HepG2 (cell line): ENCODE results near the gene MACROD2. TPM values are rescaled to one million over a fixed set of nuclear protein-coding genes. Genes with fewer than 3 reads are reported as not detected.

Experiments
- KMT2A ChIP-seq: sonication (generic); formaldehyde crosslinking; IDR thresholded peaks from 2 replicates; pipeline ENCODE4 v1.4.0; 2020; ENCODE audit warnings: missing genetic modification reagents
- POLR2AphosphoS2 ChIP-seq: IDR thresholded peaks from 2 replicates; pipeline ENCODE4 v1.6.1; 2011; ENCODE audit warnings: low read depth, low read length, improper control_type of control experiment
- SMAD9 ChIP-seq: sonication (generic); formaldehyde crosslinking; IDR thresholded peaks from 2 replicates; pipeline ENCODE4 v1.5.1; 2020; ENCODE audit warnings: mild to moderate bottlenecking, missing genetic modification reagents
- SRSF1 ChIP-seq: fragments of 200-400 bp; formaldehyde crosslinking; optimal IDR thresholded peaks from 2 replicates; pipeline ENCODE3; 2017; ENCODE audit warnings: mild to moderate bottlenecking, low read depth, low read length, moderate library complexity
- ZBTB38 ChIP-seq: sonication (generic); formaldehyde crosslinking; IDR thresholded peaks from 2 replicates; pipeline ENCODE4 v1.5.1; 2020; ENCODE audit warnings: mild to moderate bottlenecking, missing genetic modification reagents
- ZMYM2 ChIP-seq: sonication (generic); formaldehyde crosslinking; IDR thresholded peaks from 2 replicates; pipeline ENCODE4 v1.8.0; 2022; ENCODE audit warnings: mild to moderate bottlenecking, missing genetic modification reagents
- ZNF766 ChIP-seq: sonication (generic); formaldehyde crosslinking; IDR thresholded peaks from 2 replicates; pipeline ENCODE4 v1.5.0; 2020; ENCODE audit warnings: missing genetic modification reagents, borderline replicate concordance
- ZNF777 ChIP-seq: sonication (generic); formaldehyde crosslinking; IDR thresholded peaks from 2 replicates; pipeline ENCODE4 v1.4.0; 2020; ENCODE audit warnings: missing genetic modification reagents
- polyA plus RNA-seq, 8 experiments: library from polyadenylated mRNA; depleted of rRNA in 3 of 8; stranded (reverse) in 7 of 8; unstranded in 1 of 8; fragments of >200 nt; fragmentation: Illumina TruSeq in 4 of 8; extraction: Trizol in 4 of 8; gene quantifications; 2 replicates each; pipeline versions ENCODE4 v1.2.1 to v1.2.3, GENCODE V29; 2011 to 2016; ENCODE audit warnings: low read depth in 4 of 8, missing spikeins in 1 of 8, mixed read lengths in 1 of 8; ENCODE audit not compliant: insufficient read depth in 1 of 8
- total RNA-seq, 5 experiments: library from RNA; depleted of rRNA; stranded (reverse); fragments of >200 nt; fragmentation: Illumina TruSeq; extraction: Trizol; gene quantifications; 2 replicates each; pipeline ENCODE4 v1.2.3, GENCODE V29; 2016; ENCODE audit warnings: low read depth in 1 of 5
- TF ChIP-seq, protein P1 (sequence below), 2 experiments: fragments of 450-650 bp in 1 of 2; sonication (generic) in 1 of 2; formaldehyde crosslinking; IDR thresholded peaks; 2 replicates each; pipeline versions ENCODE4 v1.5.0 to v1.8.0; 2020 to 2022; ENCODE audit warnings: mild to moderate bottlenecking in 1 of 2, missing genetic modification reagents in 1 of 2
- TF ChIP-seq, protein P2 (sequence below): sonication (generic); formaldehyde crosslinking; IDR thresholded peaks from 2 replicates; pipeline ENCODE4 v1.5.0; 2020; ENCODE audit warnings: missing genetic modification reagents
- TF ChIP-seq, protein P3 (sequence below), 2 experiments: sonication (generic) in 1 of 2; formaldehyde crosslinking in 1 of 2; IDR thresholded peaks; 2 replicates each; pipeline versions ENCODE4 v1.4.0 to v1.6.1; 2016 to 2020; ENCODE audit warnings: borderline replicate concordance in 1 of 2, low read depth in 1 of 2, mild to moderate bottlenecking in 1 of 2, missing genetic modification reagents in 1 of 2
- TF ChIP-seq, protein P4 (sequence below), 2 experiments: sonication (generic) in 1 of 2; formaldehyde crosslinking in 1 of 2; IDR thresholded peaks; 2 replicates each; pipeline versions ENCODE4 v1.6.1 to v1.9.0; 2014 to 2022; ENCODE audit warnings: antibody characterized with exemption in 1 of 2, borderline replicate concordance in 1 of 2, inconsistent platforms in 1 of 2, low read depth in 1 of 2, missing genetic modification reagents in 1 of 2

MACROD2 gene
- total and polyA plus RNA-seq, 2 of the 13 experiments (the other 11 are each of a cell fraction or from before 2014, with no cell fraction given) = 0.13 to 0.51 TPM

DNA sequence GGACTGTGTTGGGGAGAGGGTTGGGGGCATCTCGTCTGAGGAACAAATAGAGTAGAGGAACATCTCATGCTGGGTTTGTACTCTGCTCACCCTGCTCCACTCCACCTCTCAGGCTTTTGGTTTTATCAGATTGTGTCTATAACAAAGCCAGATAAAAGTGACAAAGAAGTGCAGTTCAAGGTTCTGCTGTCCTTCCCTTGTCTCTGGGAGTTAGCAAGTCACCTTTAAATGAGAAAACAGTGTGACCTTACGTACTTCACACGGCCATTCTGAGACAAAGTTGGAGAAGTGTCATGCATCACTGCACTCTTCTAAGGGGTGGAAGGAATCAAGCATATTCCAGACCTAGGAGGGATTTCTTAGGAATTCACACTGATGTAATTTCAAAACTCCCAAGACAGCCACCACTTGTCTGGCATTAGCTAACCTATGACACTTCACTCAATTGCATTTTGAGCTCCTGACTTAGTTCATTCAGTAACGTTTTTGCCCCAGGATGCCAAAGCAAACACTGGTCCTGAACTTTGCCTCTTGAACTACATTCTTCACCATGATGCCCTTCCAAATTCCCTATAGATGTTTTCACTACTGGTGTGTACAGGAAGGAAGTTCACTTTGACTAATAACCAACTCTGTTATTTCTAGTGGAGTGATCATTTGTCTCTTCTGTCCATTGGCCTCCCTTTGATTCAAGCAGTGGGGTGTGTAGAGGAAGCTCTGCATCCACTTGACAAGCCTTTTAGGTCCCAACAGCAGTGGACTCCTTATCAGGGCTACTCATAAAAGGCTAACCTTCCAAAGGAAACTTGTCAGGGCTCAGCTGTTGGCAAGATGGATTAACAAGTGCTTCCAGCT, 989.7 kb downstream of the MACROD2 start (continued):
- TF ChIP-seq, protein P1, sequence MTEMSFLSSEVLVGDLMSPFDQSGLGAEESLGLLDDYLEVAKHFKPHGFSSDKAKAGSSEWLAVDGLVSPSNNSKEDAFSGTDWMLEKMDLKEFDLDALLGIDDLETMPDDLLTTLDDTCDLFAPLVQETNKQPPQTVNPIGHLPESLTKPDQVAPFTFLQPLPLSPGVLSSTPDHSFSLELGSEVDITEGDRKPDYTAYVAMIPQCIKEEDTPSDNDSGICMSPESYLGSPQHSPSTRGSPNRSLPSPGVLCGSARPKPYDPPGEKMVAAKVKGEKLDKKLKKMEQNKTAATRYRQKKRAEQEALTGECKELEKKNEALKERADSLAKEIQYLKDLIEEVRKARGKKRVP (CRISPR knock-in tag; IDR thresholded peaks at IDR 0.05) = peak in 1 of 2 experiments; percentile 95; a peak in 2 of 4 replicates
- no peak for TF ChIP-seq POLR2AphosphoS2
- no peak for TF ChIP-seq SRSF1
- TF ChIP-seq ZMYM2 = peak; percentile 86
- TF ChIP-seq, protein P2, sequence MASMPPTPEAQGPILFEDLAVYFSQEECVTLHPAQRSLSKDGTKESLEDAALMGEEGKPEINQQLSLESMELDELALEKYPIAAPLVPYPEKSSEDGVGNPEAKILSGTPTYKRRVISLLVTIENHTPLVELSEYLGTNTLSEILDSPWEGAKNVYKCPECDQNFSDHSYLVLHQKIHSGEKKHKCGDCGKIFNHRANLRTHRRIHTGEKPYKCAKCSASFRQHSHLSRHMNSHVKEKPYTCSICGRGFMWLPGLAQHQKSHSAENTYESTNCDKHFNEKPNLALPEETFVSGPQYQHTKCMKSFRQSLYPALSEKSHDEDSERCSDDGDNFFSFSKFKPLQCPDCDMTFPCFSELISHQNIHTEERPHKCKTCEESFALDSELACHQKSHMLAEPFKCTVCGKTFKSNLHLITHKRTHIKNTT = no peak
- TF ChIP-seq ZNF777 (CRISPR knock-in tag) = no peak
- TF ChIP-seq KMT2A (CRISPR knock-in tag) = peak; percentile 61; the same call in 1 of the 2 replicates
- peak; percentile 62; the same call in 1 of the 2 replicates for TF ChIP-seq ZBTB38 (CRISPR knock-in tag)
- TF ChIP-seq, protein P3, sequence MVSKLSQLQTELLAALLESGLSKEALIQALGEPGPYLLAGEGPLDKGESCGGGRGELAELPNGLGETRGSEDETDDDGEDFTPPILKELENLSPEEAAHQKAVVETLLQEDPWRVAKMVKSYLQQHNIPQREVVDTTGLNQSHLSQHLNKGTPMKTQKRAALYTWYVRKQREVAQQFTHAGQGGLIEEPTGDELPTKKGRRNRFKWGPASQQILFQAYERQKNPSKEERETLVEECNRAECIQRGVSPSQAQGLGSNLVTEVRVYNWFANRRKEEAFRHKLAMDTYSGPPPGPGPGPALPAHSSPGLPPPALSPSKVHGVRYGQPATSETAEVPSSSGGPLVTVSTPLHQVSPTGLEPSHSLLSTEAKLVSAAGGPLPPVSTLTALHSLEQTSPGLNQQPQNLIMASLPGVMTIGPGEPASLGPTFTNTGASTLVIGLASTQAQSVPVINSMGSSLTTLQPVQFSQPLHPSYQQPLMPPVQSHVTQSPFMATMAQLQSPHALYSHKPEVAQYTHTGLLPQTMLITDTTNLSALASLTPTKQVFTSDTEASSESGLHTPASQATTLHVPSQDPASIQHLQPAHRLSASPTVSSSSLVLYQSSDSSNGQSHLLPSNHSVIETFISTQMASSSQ (IDR thresholded peaks at IDR 0.05; ENCODE audit: low read depth) = peak; percentile 96
- TF ChIP-seq, protein P3 (CRISPR knock-in tag; IDR thresholded peaks at IDR 0.05; ENCODE audit: borderline replicate concordance) = peak; percentile 97
- TF ChIP-seq ZNF766 (CRISPR knock-in tag) = no peak; the same call in none of the 2 replicates
- TF ChIP-seq SMAD9 = no peak
- TF ChIP-seq, protein P4, sequence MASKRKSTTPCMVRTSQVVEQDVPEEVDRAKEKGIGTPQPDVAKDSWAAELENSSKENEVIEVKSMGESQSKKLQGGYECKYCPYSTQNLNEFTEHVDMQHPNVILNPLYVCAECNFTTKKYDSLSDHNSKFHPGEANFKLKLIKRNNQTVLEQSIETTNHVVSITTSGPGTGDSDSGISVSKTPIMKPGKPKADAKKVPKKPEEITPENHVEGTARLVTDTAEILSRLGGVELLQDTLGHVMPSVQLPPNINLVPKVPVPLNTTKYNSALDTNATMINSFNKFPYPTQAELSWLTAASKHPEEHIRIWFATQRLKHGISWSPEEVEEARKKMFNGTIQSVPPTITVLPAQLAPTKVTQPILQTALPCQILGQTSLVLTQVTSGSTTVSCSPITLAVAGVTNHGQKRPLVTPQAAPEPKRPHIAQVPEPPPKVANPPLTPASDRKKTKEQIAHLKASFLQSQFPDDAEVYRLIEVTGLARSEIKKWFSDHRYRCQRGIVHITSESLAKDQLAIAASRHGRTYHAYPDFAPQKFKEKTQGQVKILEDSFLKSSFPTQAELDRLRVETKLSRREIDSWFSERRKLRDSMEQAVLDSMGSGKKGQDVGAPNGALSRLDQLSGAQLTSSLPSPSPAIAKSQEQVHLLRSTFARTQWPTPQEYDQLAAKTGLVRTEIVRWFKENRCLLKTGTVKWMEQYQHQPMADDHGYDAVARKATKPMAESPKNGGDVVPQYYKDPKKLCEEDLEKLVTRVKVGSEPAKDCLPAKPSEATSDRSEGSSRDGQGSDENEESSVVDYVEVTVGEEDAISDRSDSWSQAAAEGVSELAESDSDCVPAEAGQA (IDR thresholded peaks at IDR 0.05; ENCODE audit: low read depth) = peak; percentile 58; the same call in 1 of the 2 replicates
- TF ChIP-seq, protein P4 (CRISPR knock-in tag; IDR thresholded peaks at IDR 0.05; ENCODE audit: borderline replicate concordance) = peak; percentile 42; the same call in 1 of the 2 replicates
